ENCODE measurements around the gene GPR108.

GRCh38 chr19:6767357-6768235 is 30.2 kb upstream of the GPR108 start, which contains the start of gene SH2D3A:
- no peak for TF ChIP-seq POLR2A (IDR thresholded peaks at IDR 0.05)
- TF ChIP-seq, protein P1, sequence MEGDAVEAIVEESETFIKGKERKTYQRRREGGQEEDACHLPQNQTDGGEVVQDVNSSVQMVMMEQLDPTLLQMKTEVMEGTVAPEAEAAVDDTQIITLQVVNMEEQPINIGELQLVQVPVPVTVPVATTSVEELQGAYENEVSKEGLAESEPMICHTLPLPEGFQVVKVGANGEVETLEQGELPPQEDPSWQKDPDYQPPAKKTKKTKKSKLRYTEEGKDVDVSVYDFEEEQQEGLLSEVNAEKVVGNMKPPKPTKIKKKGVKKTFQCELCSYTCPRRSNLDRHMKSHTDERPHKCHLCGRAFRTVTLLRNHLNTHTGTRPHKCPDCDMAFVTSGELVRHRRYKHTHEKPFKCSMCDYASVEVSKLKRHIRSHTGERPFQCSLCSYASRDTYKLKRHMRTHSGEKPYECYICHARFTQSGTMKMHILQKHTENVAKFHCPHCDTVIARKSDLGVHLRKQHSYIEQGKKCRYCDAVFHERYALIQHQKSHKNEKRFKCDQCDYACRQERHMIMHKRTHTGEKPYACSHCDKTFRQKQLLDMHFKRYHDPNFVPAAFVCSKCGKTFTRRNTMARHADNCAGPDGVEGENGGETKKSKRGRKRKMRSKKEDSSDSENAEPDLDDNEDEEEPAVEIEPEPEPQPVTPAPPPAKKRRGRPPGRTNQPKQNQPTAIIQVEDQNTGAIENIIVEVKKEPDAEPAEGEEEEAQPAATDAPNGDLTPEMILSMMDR (IDR thresholded peaks at IDR 0.05) = no peak

All from heart left ventricle (tissue), 13 donors.